K562 (cell line): ENCODE data around the gene SLAMF6. TPM values are rescaled to one million over a fixed set of nuclear protein-coding genes. Genes with fewer than 3 reads are reported as not detected.

ENCODE experiments used
- CLOCK ChIP-seq: fragments of 250-450 bp; sonication (Bioruptor Pico); IDR thresholded peaks from 2 replicates; pipeline ENCODE4 v1.4.0; 2020; ENCODE audit warnings: mild to moderate bottlenecking, moderate library complexity, borderline replicate concordance
- CTBP1 ChIP-seq: fragments of 450-650 bp; IDR thresholded peaks from 2 replicates; pipeline ENCODE4 v1.6.1; 2016; ENCODE audit warnings: borderline replicate concordance
- EWSR1 ChIP-seq: fragments of 450-650 bp; IDR thresholded peaks from 2 replicates; pipeline ENCODE4 v1.6.1; 2018; ENCODE audit warnings: borderline replicate concordance, mild to moderate bottlenecking, low read depth, moderate library complexity; ENCODE audit not compliant: partially characterized antibody
- GTF2A2 ChIP-seq: IDR thresholded peaks from 2 replicates; pipeline ENCODE4 v1.6.1; 2016; ENCODE audit warnings: mild to moderate bottlenecking, missing genetic modification characterization, missing compliant biosample characterization
- HINFP ChIP-seq: fragments of 450-650 bp; conservative IDR thresholded peaks from 2 replicates; pipeline ENCODE4 v1.6.1; 2016; ENCODE audit warnings: missing genetic modification characterization, low read depth, mild to moderate bottlenecking, control low read depth, missing compliant biosample characterization
- MBD1 ChIP-seq: fragments of 250-450 bp; sonication (Bioruptor Pico); IDR thresholded peaks from 2 replicates; pipeline ENCODE4 v1.8.0; 2022; ENCODE audit warnings: inconsistent platforms
- polyA plus RNA-seq, 8 experiments: library from polyadenylated mRNA; depleted of rRNA in 4 of 8; stranded (reverse) in 5 of 8; unstranded in 3 of 8; fragments of >200 nt; fragmentation: Nextera tagmentation in 2 of 8; fragmentation: Illumina TruSeq in 1 of 8; extraction: Ambion mirVana in 2 of 8; extraction: Trizol in 1 of 8; gene quantifications; 2 replicates each; pipeline versions ENCODE4 v1.2.1 to v1.2.3, GENCODE V29; 2011 to 2014; ENCODE audit warnings: inconsistent platforms in 1 of 8, missing spikeins in 1 of 8
- total RNA-seq, 7 experiments: library from RNA; depleted of rRNA in 6 of 7; stranded (reverse); fragments of >200 nt in 6 of 7; fragmentation: Illumina TruSeq in 2 of 7; extraction: Trizol in 2 of 7; gene quantifications; 2 replicates each; pipeline versions ENCODE4 v1.2.1 to v1.2.3, GENCODE V29; 2011 to 2021; ENCODE audit warnings: low replicate concordance in 1 of 7

The SLAMF6 gene
- total and polyA plus RNA-seq, 9 of the 15 experiments (the other 6 are each of a cell fraction or from before 2014, with no cell fraction given): 0.56 to 4.8 (median 1.1) TPM

GRCh38 chr1:160544647-160545046, 21.6 kb upstream of the SLAMF6 start (continued):
- TF ChIP-seq CLOCK (CRISPR knock-in tag): no peak
- no peak for TF ChIP-seq EWSR1
- no peak for TF ChIP-seq MBD1
- TF ChIP-seq CTBP1: no peak
- TF ChIP-seq HINFP: 0 out of 2 replicates have a peak, but pooled peaks have one; percentile 34
- 0 out of 2 replicates have a peak, but pooled peaks have one; percentile 12 for TF ChIP-seq GTF2A2
- TF ChIP-seq, all 486 proteins: peak for 12
